Right lobe of liver (tissue), 6 donors: ENCODE results near the gene PBX4. TPM values are rescaled to one million over a fixed set of nuclear protein-coding genes. Genes with fewer than 3 reads are reported as not detected.

Experiments used
- ATAC-seq, 4 donors: fragments of 200-7000 bp; cut with Tn5 transposase; one replicate each; pipeline ENCODE4 v1.9.1; 2020; ENCODE audit warnings: mild to moderate bottlenecking in 4 of 4, moderate library complexity in 4 of 4
- DNase-seq, 3 donors: peaks; one replicate each; pipeline ENCODE4 v3.0.0-alpha.2; 2020
- H3K27ac ChIP-seq, 3 donors: fragments of 200-600 bp; one replicate each; pipeline ENCODE4 v1.8.0; 2022
- H3K27me3 ChIP-seq, 2 donors: fragments of 200-600 bp; one replicate each; pipeline ENCODE4 v1.8.0; 2022
- H3K36me3 ChIP-seq, 4 donors: fragments of 200-600 bp; sonication (generic) in 1 of 4; one replicate each; pipeline versions ENCODE4 v1.5.1 to v1.8.0; 2017 to 2022; ENCODE audit warnings: control low read depth in 1 of 4
- H3K4me1 ChIP-seq, 4 donors: fragments of 200-600 bp; sonication (generic) in 1 of 4; one replicate each; pipeline versions ENCODE4 v1.5.1 to v1.8.0; 2017 to 2022; ENCODE audit warnings: control low read depth in 1 of 4
- H3K4me3 ChIP-seq, 3 donors: fragments of 200-600 bp; one replicate each; pipeline ENCODE4 v1.8.0; 2022
- H3K9me3 ChIP-seq, 4 donors: fragments of 200-600 bp; sonication (generic) in 1 of 4; one replicate each; pipeline versions ENCODE4 v1.5.1 to v1.8.0; 2017 to 2022; ENCODE audit warnings: control low read depth in 1 of 4
- POLR2A ChIP-seq: fragments of 450-650 bp; IDR thresholded peaks from one replicate; pipeline ENCODE4 v1.6.1; 2017; ENCODE audit warnings: antibody characterized with exemption, mild to moderate bottlenecking
- WGBS: methylation state at CpG from one replicate; pipeline ENCODE4 v1.1.6; 2018; ENCODE audit warnings: low coverage, low lambda C conversion rate; ENCODE audit not compliant: insufficient coverage; ENCODE audit errors: missing lambda C conversion rate; 5-methylcytosine and 5-hydroxymethylcytosine counted together
- intact Hi-C, 2 donors: fragments of 100-400 bp; cut with DNase I; formaldehyde crosslinking; loops; one replicate each; pipeline versions ENCODE4 v1.11.2 to v1.14.1; 2022
- total RNA-seq, 6 experiments: library from RNA; depleted of rRNA in 2 of 6; stranded (reverse); fragments of >200 nt in 2 of 6; fragmentation: NEBNext Ultra II Directional in 3 of 6; extraction: Animal tissue kit (Norgen Biotek cat#: 25700) in 3 of 6; gene quantifications; one replicate each; pipeline versions ENCODE4 v1.1.0 to v1.2.4, GENCODE V29; 2016 to 2023
- TF ChIP-seq, protein P1 (sequence below), 4 donors: fragments of 200-600 bp in 3 of 4; fragments of 450-650 bp in 1 of 4; IDR thresholded peaks; one replicate each; pipeline versions ENCODE4 v1.5.1 to v1.8.0; 2016 to 2022; ENCODE audit warnings: antibody characterized with exemption in 4 of 4, mild to moderate bottlenecking in 2 of 4
- donor health status: DM: no; HTN: yes; CAD: no.
- donor health status: DM: no; HTN: no; CAD: no.
- donor health status: DM: no; HTN: no; CAD: no.
- donor health status: DM: no; HTN: yes; CAD: no.
- donor health status: DM: no; HTN: yes; CAD: no.

The PBX4 gene
- total RNA-seq, 6 experiments from 2014 or later: 0.87 TPM; not detected in 5

DNA sequence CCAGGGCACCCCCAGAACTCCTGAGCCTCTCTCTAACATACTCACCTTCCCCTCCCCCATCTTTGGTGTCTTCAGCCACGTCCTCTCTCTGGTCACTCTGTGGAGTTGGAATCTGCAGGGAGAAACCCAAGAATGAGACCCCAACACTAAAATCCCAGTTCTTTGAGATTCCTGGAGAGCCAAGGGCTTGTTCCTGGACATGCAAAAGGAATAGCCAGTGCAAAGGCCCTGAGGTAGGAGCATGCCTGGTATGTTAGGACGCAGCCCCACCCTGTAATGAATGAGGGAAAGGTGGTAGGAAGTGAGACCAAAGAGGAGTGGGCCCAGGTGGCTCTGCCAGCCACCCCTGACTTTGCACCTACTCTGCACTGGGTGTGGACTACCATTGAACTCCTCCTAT, 11.9 kb upstream of the PBX4 start:
- peaks cover 0 to 5% (median 0%) of the 10 kb centered on the region in 4 donors for H3K36me3 ChIP-seq
- no peak for DNase-seq
- peaks cover 0 to 10% (median 0%) of the 10 kb centered on the region in 4 donors for H3K4me1 ChIP-seq
- H3K27me3 ChIP-seq: no peaks in the 10 kb centered on the region
- H3K27ac ChIP-seq: no peak overlapping the region
- WGBS: 100% methylated on average over 1 of the region's 2 CpGs
- no peak for ATAC-seq
- TF ChIP-seq POLR2A: no peak
- TF ChIP-seq, protein P1, sequence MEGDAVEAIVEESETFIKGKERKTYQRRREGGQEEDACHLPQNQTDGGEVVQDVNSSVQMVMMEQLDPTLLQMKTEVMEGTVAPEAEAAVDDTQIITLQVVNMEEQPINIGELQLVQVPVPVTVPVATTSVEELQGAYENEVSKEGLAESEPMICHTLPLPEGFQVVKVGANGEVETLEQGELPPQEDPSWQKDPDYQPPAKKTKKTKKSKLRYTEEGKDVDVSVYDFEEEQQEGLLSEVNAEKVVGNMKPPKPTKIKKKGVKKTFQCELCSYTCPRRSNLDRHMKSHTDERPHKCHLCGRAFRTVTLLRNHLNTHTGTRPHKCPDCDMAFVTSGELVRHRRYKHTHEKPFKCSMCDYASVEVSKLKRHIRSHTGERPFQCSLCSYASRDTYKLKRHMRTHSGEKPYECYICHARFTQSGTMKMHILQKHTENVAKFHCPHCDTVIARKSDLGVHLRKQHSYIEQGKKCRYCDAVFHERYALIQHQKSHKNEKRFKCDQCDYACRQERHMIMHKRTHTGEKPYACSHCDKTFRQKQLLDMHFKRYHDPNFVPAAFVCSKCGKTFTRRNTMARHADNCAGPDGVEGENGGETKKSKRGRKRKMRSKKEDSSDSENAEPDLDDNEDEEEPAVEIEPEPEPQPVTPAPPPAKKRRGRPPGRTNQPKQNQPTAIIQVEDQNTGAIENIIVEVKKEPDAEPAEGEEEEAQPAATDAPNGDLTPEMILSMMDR (IDR thresholded peaks at IDR 0.05): no peak
- no peak overlapping the region for H3K4me3 ChIP-seq
- H3K9me3 ChIP-seq: no peaks in the 10 kb centered on the region
- intact Hi-C loops: no loop called here

DNA sequence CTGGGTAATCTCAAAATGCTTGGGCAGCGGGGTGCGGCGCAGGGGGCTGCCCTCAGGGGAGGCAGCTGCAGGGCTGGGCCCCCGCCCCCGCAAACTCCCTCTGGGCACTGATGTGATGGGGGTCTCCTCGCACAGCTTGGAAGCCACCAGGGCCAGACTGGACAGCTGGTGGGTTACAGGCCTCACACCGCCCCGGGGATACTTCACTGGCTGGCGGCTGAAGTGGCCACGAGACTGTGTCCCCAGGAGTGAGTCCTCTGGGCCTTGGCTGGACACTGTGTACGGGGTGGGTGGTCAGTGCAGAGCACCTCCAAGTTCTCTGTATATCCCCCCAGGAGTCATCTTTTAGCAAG, 11.6 kb upstream of the PBX4 start:
- Histone ChIP-seq H3K4me1 (peaks cover 0 to 10% (median 0%) of the 10 kb centered on the region in 4 donors), H3K27me3 (no peaks in the 10 kb centered on the region), H3K4me3 (no peak overlapping the region), H3K9me3 (no peaks in the 10 kb centered on the region), H3K36me3 (peaks cover 0 to 5% (median 0%) of the 10 kb centered on the region in 4 donors), H3K27ac (no peak overlapping the region)
- intact Hi-C loops: no loop called here
- WGBS: 100% methylated on average over 1 of the region's 11 CpGs
- ATAC-seq: no peak
- TF ChIP-seq POLR2A: no peak
- TF ChIP-seq, protein P1 (IDR thresholded peaks at IDR 0.05): no peak
- DNase-seq: no peak

DNA sequence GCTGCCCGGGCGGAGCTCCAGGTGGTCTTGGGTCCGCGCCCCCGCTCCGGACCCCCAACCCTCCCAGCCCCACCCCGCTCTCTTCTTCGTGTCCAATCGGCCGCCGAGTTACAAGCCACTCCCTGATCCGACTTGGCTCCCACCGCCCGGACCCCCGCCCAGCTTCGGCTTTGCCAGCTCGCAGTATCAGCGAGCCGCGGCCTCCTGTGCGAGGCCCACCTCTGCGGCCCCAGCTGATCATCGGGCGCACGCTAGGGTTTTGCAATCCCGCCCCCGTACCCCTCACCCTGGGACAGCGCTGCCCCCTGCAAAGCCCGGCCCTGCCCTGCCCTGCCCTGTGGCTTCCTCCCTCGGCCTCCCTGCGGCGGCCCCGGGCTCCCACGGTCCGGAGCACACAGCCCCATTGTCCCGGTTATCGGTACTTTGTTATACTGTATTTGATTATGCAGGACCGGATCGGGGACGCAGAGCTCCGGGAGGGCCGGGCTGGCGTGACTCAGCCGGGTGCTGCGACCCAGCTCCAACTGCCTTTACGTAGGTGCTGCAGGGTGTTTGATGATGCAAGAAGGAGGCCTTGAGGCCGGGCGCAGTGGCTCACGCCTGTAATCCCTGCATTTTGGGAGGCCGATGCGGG, 10.1 kb upstream of the PBX4 start:
- Histone ChIP-seq H3K4me3 (peak overlapping the region; percentile 25 to 49 (median 31)), H3K4me1 (peaks cover 0 to 10% (median 0%) of the 10 kb centered on the region in 4 donors), H3K27ac (no peak overlapping the region), H3K9me3 (no peaks in the 10 kb centered on the region), H3K36me3 (no peaks in the 10 kb centered on the region), H3K27me3 (no peaks in the 10 kb centered on the region)
- intact Hi-C loops: no loop called here
- peak; percentile 27 to 47 (median 36) for ATAC-seq
- DNase-seq: no peak
- TF ChIP-seq, protein P1 (IDR thresholded peaks at IDR 0.05): no peak
- TF ChIP-seq POLR2A: no peak
- WGBS: 13% methylated on average over 32 of the region's 51 CpGs

DNA sequence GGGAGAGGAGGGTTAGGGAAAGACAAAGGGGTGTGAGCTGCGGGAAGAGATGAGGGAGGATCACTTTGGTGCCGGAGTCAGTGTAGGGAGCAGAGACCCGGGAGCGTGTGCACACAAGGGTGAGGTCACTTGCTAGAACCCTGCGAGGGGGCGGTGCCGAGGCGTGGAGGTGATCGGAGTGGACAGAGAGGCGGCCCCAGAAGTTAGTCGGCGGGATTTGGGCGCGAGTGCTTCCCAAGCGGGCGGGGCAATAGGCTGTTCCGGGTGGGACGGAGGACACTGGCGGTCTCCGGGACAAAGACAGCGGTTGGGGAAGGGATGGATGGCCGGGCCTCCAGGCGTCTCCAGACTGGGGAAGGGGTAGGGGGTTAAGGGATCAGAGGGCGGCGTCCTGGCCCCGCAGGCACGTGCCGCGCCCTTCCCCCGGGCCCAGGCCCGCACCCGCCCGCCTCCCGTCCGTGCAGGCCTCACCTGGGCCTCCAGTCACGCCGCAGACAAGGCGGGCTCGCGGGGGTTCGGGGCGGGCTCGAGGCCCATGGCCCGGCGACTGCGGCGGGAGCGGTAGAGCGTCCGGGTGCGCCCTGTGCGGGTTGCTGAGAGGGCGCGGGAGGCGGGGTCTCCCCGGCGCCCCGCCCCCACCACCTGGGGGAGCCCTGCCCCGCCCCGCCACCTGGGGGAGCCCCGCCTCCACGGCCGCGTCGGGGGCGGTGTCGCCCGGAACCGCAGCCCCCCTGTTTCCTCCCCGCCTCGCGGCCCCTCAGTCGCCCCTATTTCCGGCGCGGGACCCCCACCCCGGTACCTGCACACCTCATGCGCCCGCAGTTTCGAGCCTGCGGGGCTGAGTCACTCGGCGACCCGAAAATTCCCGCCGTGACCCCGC, 9.4 kb upstream of the PBX4 start, which contains the start of gene LPAR2:
LPAR2 (minus strand) TSS at position 600 of the 880 bp plus-strand sequence. CDS start 945 bp downstream, outside the sequence.
- 11% methylated on average over 9 of the region's 87 CpGs for WGBS
- intact Hi-C loops: no loop called here

More for the DNA sequence above, 9.4 kb upstream of the PBX4 start, which contains the start of gene LPAR2:
- Histone ChIP-seq H3K36me3 (no peaks in the 10 kb centered on the region), H3K9me3 (no peaks in the 10 kb centered on the region), H3K27me3 (no peaks in the 10 kb centered on the region), H3K4me3 (peak within 1 kb of the TSS; percentile 25 to 49 (median 31)), H3K27ac (no peak within 1 kb of the TSS), H3K4me1 (peaks cover 0 to 10% (median 0%) of the 10 kb centered on the region in 4 donors)
- ATAC-seq (peak; percentile 66 to 77 (median 68)), DNase-seq (no peak)
- TF ChIP-seq, protein P1 (IDR thresholded peaks at IDR 0.05): no peak
- no peak for TF ChIP-seq POLR2A
